Sigmoid colon (tissue), 4 donors: ENCODE data around the gene AKR1C1.

Experiments
- EP300 ChIP-seq, 4 donors: sonication (generic); formaldehyde crosslinking; IDR thresholded peaks; one replicate each; pipeline ENCODE4 v1.6.1; 2017; ENCODE audit warnings: antibody characterized with exemption in 4 of 4
- POLR2A ChIP-seq, 2 donors: fragments of 450-650 bp; IDR thresholded peaks; one replicate each; pipeline ENCODE4 v1.6.1; 2016; ENCODE audit warnings: antibody characterized with exemption in 2 of 2, mild to moderate bottlenecking in 2 of 2, moderate library complexity in 2 of 2
- POLR2AphosphoS5 ChIP-seq, 4 donors: sonication (generic); formaldehyde crosslinking; IDR thresholded peaks; one replicate each; pipeline ENCODE4 v1.6.1; 2017; ENCODE audit warnings: antibody characterized with exemption in 4 of 4
- TF ChIP-seq, protein P1 (sequence below), 4 experiments: fragments of 450-650 bp in 3 of 4; fragments of 200-600 bp in 1 of 4; IDR thresholded peaks; one replicate each; pipeline ENCODE4 v1.5.1; 2016 to 2019; ENCODE audit warnings: antibody characterized with exemption in 4 of 4, mild to moderate bottlenecking in 3 of 4, moderate library complexity in 2 of 4

DNA sequence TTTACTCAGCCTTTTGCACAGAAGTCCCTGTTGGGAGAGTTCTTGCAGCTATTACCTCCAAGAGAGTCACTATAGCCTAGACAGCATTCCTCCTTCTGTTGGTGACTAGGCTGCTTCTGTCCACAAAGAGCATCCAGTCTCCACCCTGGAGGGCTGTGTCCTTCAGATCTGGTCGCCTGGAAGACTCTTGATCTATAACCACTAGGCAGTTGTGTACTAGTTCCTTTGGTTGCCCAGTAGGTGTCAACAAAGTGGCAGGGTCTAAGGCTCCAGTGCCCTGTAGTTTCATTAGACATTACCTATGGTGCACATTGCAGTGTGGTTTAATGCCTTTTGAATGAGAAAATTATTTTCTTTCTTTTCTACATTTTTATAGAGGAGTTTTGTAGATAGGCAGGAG, 51.7 kb downstream of the AKR1C1 start:
- no peak for TF ChIP-seq POLR2AphosphoS5 (IDR thresholded peaks at IDR 0.05)
- TF ChIP-seq, protein P1, sequence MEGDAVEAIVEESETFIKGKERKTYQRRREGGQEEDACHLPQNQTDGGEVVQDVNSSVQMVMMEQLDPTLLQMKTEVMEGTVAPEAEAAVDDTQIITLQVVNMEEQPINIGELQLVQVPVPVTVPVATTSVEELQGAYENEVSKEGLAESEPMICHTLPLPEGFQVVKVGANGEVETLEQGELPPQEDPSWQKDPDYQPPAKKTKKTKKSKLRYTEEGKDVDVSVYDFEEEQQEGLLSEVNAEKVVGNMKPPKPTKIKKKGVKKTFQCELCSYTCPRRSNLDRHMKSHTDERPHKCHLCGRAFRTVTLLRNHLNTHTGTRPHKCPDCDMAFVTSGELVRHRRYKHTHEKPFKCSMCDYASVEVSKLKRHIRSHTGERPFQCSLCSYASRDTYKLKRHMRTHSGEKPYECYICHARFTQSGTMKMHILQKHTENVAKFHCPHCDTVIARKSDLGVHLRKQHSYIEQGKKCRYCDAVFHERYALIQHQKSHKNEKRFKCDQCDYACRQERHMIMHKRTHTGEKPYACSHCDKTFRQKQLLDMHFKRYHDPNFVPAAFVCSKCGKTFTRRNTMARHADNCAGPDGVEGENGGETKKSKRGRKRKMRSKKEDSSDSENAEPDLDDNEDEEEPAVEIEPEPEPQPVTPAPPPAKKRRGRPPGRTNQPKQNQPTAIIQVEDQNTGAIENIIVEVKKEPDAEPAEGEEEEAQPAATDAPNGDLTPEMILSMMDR (IDR thresholded peaks at IDR 0.05) = no peak
- TF ChIP-seq EP300 (IDR thresholded peaks at IDR 0.05) = no peak
- TF ChIP-seq POLR2A (IDR thresholded peaks at IDR 0.05) = no peak
